OCI-LY7 (cell line): ENCODE data around the gene S1PR5.
"Not testable (repeated sequence)": the region's sequence is repeated elsewhere in the genome, so short reads cannot be mapped to it uniquely, and the experiment has no call there.

Source experiments
- CTCF ChIP-seq: fragments of 200-600 bp; sonication (generic); conservative IDR thresholded peaks from 2 replicates; pipeline ENCODE4 v1.5.1; 2014; ENCODE audit warnings: mild to moderate bottlenecking, antibody characterized with exemption, low read length, moderate library complexity, mixed read lengths
- EZH2phosphoT487 ChIP-seq: fragments of 200-600 bp; sonication (generic); IDR thresholded peaks from 2 replicates; pipeline ENCODE4 v1.6.1; 2018; ENCODE audit warnings: low read depth, borderline replicate concordance, mild to moderate bottlenecking, mixed run types, antibody characterized with exemption, low read length, moderate library complexity, mixed read lengths

DNA sequence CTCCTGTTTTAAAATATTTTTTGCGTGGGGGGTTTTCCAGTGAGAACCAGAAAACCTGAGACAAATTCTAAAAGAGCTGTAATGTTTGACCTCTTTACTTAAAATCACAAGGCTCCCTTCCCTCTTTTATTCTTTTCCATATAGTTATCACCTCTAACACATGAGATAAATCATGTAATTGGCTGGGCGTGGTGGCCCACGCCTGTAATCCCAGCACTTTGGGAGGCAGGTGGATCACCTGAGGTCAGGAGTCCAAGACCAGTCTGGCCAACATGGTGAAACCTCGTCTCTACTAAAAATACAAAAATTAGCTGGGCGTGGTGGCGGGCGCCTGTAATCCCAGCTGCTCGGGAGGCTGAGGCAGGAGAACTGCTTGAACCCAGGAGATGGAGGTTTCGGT lies 33.8 kb upstream of the S1PR5 start:
- not testable (repeated sequence) for TF ChIP-seq CTCF, EZH2phosphoT487
